ENCODE data around the gene C3orf38.
"Not testable (repeated sequence)": the region's sequence is repeated elsewhere in the genome, so short reads cannot be mapped to it uniquely, and the experiment has no call there.

C3orf38 gene

DNA sequence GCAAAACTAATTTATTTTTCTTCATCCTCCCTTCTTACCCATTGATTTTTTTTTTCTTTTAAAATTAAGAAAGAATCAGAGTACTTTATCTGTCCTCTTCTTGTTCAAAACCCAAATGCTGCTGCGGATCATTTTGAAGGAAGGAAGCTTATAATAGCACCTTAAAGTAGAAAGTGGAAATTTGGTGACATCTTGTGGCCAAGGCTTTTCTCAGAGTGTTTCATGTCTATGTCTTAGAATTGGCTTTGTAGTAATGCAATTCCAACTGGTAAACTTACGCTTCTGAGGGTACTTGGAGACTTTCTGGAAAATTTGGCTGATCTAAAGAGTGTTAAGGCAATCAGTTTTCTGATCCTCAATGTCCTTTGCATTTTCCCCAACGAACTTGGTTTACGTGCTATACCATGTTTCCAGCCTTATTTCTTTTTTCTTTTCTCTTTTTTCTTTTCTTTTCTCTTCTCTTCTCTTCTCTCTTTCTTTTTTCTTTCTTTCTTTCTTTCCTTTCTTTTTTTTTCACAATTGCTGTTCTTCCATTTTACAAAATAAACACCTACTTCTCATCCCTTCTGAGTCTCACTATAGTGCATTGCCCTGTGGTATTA, 30.7 kb downstream of the C3orf38 start:
- peak; percentile 53 for DNase-seq (ENCODE audit: low read depth, low spot score)
- no peak overlapping the region for H3K4me3 ChIP-seq (ENCODE audit: low read depth, low read length)
- TF ChIP-seq CTCF (IDR thresholded peaks at IDR 0.05; ENCODE audit: low read depth, low read length) = peak; percentile 51
- in situ Hi-C loops (cut with HindIII; ENCODE audit: low sequenced_read_pairs) = no loop called here

DNA sequence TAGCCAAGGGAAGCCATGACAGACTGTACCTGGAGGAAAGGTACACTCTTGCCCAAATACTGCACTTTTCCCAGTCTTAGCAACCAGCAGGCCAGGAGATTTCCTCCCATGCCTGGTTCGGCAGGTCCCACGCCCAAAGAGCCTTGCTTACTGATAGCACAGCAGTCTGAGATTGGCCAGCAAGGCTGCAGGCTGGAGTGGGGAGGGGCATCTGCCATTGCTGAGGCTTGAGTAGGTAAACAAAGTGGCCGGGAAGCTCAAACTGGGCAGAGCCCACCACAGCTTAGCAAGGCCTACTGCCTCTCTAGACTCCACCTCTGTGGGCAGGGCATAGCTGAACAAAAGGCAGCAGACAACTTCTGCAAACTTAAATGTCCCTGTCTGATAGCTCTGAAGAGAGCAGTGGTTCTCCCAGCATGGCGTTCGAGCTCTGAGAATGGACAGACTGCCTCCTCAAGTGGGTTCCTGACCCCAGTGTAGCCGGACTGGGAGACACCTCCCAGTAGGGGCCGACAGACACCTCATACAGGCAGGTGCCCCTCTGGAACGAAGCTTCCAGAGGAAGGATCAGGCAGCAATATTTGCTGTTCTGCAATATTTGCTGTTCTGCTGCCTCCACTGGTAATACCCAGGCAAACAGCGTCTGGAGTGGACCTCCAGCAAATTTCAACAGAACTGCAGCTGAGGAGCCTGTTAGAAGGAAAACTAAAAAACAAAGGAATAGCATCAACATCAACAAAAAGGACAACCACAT, 32.6 kb downstream of the C3orf38 start:
- in situ Hi-C loops (cut with HindIII; ENCODE audit: low sequenced_read_pairs); DNase-seq (ENCODE audit: low read depth, low spot score): not testable (repeated sequence)

DNA sequence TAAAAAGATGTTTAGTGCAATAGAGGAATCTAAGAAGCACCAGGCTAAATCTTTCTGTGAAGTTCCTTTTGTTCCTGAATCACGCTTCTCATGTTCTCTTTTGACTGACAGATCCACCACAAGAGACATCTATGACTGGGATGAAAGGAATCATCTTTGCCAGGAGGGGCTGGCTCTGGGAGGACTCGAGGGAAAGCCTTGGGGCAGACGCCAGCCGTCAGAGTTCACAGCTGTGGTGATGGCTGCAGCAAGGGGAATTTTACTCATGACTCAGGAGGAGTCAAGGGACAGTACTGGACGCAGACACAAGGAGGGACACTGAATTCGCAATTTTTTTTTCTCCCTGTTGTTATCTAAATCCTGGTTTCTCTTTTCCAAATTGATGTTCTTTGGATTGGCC, 38.7 kb downstream of the C3orf38 start:
- no peak for DNase-seq (ENCODE audit: low read depth, low spot score)

More for the DNA sequence above, 32.6 kb downstream of the C3orf38 start:
- H3K4me3 ChIP-seq (ENCODE audit: low read depth, low read length) = not testable (repeated sequence)

DNA sequence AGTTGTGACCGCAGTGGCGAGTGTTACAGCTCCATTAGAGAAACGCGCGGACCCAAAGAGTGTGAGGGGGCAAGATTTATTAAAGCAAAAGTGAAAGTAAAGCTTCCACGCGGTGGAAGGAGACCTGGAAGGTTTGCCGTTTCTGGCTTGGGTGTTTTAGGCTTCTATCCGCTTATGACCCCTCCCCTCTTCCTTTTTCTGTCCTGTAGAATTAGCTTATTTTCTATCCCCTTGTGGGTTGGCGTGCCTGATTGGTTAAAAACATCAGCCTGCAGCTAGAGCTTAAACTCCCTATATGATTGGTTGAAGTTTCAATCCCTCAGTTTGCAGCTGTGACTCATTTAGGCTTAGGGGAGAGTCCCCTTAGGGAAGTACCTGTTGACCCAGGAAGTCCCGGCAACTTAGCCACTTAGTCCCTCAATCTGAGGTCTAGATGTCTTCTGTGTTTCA, 39.6 kb downstream of the C3orf38 start:
- in situ Hi-C loops (cut with HindIII; ENCODE audit: low sequenced_read_pairs) = no loop called here
- TF ChIP-seq CTCF (IDR thresholded peaks at IDR 0.05; ENCODE audit: low read depth, low read length) = no peak
- DNase-seq (ENCODE audit: low read depth, low spot score) = no peak
- H3K4me3 ChIP-seq (ENCODE audit: low read depth, low read length) = no peak overlapping the region

More for the DNA sequence above, 38.7 kb downstream of the C3orf38 start:
- H3K4me3 ChIP-seq (ENCODE audit: low read depth, low read length) = no peak overlapping the region
- TF ChIP-seq CTCF (IDR thresholded peaks at IDR 0.05; ENCODE audit: low read depth, low read length) = no peak
- in situ Hi-C loops (cut with HindIII; ENCODE audit: low sequenced_read_pairs) = no loop called here

GRCh38 chr3:88191872-88192409, 42.2 kb downstream of the C3orf38 start:
- no peak for TF ChIP-seq CTCF (IDR thresholded peaks at IDR 0.05; ENCODE audit: low read depth, low read length)
- no peak for DNase-seq (ENCODE audit: low read depth, low spot score)
- in situ Hi-C loops (cut with HindIII; ENCODE audit: low sequenced_read_pairs) = no loop called here

DNA sequence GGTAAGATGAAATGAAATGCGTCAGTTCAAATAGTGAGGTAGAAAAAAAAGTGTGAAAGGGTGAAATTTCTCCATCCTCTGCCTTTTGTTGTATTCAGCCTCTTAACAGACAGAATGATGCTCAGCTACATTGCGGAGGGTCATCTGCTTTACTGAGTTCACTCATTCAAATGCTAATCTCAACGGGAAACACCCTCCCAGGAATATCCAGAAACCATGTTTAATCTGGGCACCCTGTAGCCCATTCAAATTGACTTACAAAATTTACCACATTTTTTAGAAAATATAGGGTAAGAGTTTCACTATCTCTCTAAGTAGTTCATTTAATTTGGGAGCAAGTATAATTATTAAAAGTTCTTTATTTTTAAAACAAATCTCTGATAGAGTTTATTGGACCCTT, 42.9 kb downstream of the C3orf38 start:
- in situ Hi-C loops (cut with HindIII; ENCODE audit: low sequenced_read_pairs) = no loop called here
- no peak for DNase-seq (ENCODE audit: low read depth, low spot score)
- no peak for TF ChIP-seq CTCF (IDR thresholded peaks at IDR 0.05; ENCODE audit: low read depth, low read length)
- H3K4me3 ChIP-seq (ENCODE audit: low read depth, low read length) = no peak overlapping the region

More at GRCh38 chr3:88191872-88192409, 42.2 kb downstream of the C3orf38 start:
- no peak overlapping the region for H3K4me3 ChIP-seq (ENCODE audit: low read depth, low read length)

GRCh38 chr3:88195951-88196434, 46.2 kb downstream of the C3orf38 start:
- no peak overlapping the region for H3K4me3 ChIP-seq (ENCODE audit: low read depth, low read length)
- DNase-seq (ENCODE audit: low read depth, low spot score) = peak; percentile 56
- no peak for TF ChIP-seq CTCF (IDR thresholded peaks at IDR 0.05; ENCODE audit: low read depth, low read length)
- in situ Hi-C loops (cut with HindIII; ENCODE audit: low sequenced_read_pairs) = no loop called here
